Measurements from ENCODE around the gene VENTX. TPM values are rescaled to one million over a fixed set of nuclear protein-coding genes. Genes with fewer than 3 reads are reported as not detected.

Gene VENTX
- total RNA-seq, 1 experiment from 2014 or later, result not detected

DNA sequence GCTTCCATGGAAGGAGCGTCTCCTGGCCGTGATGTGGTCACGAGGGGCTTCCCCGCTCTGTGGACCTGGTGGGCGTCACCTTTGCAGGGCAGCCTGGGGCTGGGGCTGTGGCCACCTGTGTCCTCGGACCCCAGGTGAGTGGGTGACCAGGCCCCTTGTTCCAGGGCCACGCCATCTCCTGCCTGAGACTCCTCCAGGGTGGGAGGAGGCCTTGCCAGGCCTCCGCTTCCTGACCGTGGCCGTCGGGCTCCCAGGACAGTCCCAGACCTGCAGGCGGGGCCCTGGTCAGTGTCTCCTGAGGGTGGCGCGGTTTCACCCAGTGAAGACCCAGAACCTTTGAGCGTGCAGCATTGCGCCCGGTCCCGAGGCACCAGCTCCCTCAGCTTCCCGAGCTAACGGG, 28.0 kb upstream of the VENTX start:
- Histone ChIP-seq H3K4me1 (ENCODE audit: control insufficient read depth, insufficient read depth, low read length) (no peaks in the 10 kb centered on the region), H3K27me3 (ENCODE audit: control insufficient read depth, insufficient read depth, low read length) (no peaks in the 10 kb centered on the region), H3K36me3 (ENCODE audit: control insufficient read depth, insufficient read depth, low read length) (no peaks in the 10 kb centered on the region), H3K4me3 (ENCODE audit: low read depth in 2 of 2, low read length in 2 of 2) (no peak overlapping the region), H3K27ac (ENCODE audit: low read length) (no peak overlapping the region), H3K9me3 (ENCODE audit: control insufficient read depth, insufficient read depth, low read depth, low read length) (no peaks in the 10 kb centered on the region)
- BruUV-seq (replicated peaks), result no TSS peak
- ATAC-seq (no peak), DNase-seq (ENCODE audit: low read depth, low spot score) (no peak)
- intact Hi-C loops (cut with micrococcal nuclease; ENCODE audit: unreplicated experiment), result no loop called here
- POLR2A ChIA-PET, result no interaction called here
- in situ Hi-C loops (cut with HindIII; ENCODE audit: low pct_unique_long_range_greater_than_20kb, low sequenced_read_pairs), result no loop called here
- TF ChIP-seq REST (IDR thresholded peaks at IDR 0.05; ENCODE audit: insufficient read depth in 1 of 2, low read depth in 2 of 2, low read length in 1 of 2) (no peak), TCF7L2 (IDR thresholded peaks at IDR 0.05; ENCODE audit: low read depth, low read length) (no peak), POLR2AphosphoS5 (IDR thresholded peaks at IDR 0.05; ENCODE audit: low read depth, low read length) (no peak), SIN3A (IDR thresholded peaks at IDR 0.05; ENCODE audit: borderline replicate concordance, insufficient read depth, low read depth, low read length) (no peak)
- TF ChIP-seq, protein P1, sequence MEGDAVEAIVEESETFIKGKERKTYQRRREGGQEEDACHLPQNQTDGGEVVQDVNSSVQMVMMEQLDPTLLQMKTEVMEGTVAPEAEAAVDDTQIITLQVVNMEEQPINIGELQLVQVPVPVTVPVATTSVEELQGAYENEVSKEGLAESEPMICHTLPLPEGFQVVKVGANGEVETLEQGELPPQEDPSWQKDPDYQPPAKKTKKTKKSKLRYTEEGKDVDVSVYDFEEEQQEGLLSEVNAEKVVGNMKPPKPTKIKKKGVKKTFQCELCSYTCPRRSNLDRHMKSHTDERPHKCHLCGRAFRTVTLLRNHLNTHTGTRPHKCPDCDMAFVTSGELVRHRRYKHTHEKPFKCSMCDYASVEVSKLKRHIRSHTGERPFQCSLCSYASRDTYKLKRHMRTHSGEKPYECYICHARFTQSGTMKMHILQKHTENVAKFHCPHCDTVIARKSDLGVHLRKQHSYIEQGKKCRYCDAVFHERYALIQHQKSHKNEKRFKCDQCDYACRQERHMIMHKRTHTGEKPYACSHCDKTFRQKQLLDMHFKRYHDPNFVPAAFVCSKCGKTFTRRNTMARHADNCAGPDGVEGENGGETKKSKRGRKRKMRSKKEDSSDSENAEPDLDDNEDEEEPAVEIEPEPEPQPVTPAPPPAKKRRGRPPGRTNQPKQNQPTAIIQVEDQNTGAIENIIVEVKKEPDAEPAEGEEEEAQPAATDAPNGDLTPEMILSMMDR (IDR thresholded peaks at IDR 0.05), result no peak
- CTCF ChIA-PET, result no interaction called here

GRCh38 chr10:133210398-133211140, 27.1 kb upstream of the VENTX start:
- TF ChIP-seq TCF7L2 (IDR thresholded peaks at IDR 0.05; ENCODE audit: low read depth, low read length) (no peak), SIN3A (IDR thresholded peaks at IDR 0.05; ENCODE audit: borderline replicate concordance, insufficient read depth, low read depth, low read length) (no peak), REST (IDR thresholded peaks at IDR 0.05; ENCODE audit: insufficient read depth in 1 of 2, low read depth in 2 of 2, low read length in 1 of 2) (no peak)
- TF ChIP-seq, protein P1 (IDR thresholded peaks at IDR 0.05), result no peak
- DNase-seq (ENCODE audit: low read depth, low spot score) (no peak), ATAC-seq (no peak)
- no TSS peak for BruUV-seq (replicated peaks)
- Histone ChIP-seq H3K4me1 (ENCODE audit: control insufficient read depth, insufficient read depth, low read length) (no peaks in the 10 kb centered on the region), H3K27ac (ENCODE audit: low read length) (no peak overlapping the region), H3K9me3 (ENCODE audit: control insufficient read depth, insufficient read depth, low read depth, low read length) (no peaks in the 10 kb centered on the region), H3K27me3 (ENCODE audit: control insufficient read depth, insufficient read depth, low read length) (no peaks in the 10 kb centered on the region), H3K36me3 (ENCODE audit: control insufficient read depth, insufficient read depth, low read length) (no peaks in the 10 kb centered on the region), H3K4me3 (ENCODE audit: low read depth in 2 of 2, low read length in 2 of 2) (no peak overlapping the region)
- intact Hi-C loops (cut with micrococcal nuclease; ENCODE audit: unreplicated experiment), result no loop called here
- in situ Hi-C loops (cut with HindIII; ENCODE audit: low pct_unique_long_range_greater_than_20kb, low sequenced_read_pairs), result no loop called here
- ChIA-PET POLR2A (interaction anchor here (0.7 kb wide), 1 partner anchor 47 kb away, joined by 5 read pairs; no protein-coding TSS in a partner anchor), CTCF (no interaction called here)

Data from Panc1 (cell line).